NCI-H82 treated with DMSO at 0.1 percent for 48 hours (cell line): ENCODE data around the gene THRA.

Experiments
- DNase-seq: peaks from one replicate; lab custom pipeline; 2025; ENCODE audit not compliant: unreplicated experiment; lab: John Stamatoyannopoulos, UW

THRA gene, protein sequence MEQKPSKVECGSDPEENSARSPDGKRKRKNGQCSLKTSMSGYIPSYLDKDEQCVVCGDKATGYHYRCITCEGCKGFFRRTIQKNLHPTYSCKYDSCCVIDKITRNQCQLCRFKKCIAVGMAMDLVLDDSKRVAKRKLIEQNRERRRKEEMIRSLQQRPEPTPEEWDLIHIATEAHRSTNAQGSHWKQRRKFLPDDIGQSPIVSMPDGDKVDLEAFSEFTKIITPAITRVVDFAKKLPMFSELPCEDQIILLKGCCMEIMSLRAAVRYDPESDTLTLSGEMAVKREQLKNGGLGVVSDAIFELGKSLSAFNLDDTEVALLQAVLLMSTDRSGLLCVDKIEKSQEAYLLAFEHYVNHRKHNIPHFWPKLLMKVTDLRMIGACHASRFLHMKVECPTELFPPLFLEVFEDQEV

GRCh38 chr17:40062329-40063186 is at the start of gene THRA:
Gene THRA, plus strand, starts transcription at chr17:40062965. Its CDS starts 11,524 bp downstream, at chr17:40074489.
- DNase-seq: peak; percentile 27

- no peak for DNase-seq
These were observed 48.3 kb upstream of the THRA start for GRCh38 chr17:40014375-40014980.

- no peak for DNase-seq
These were observed 47.5 kb upstream of the THRA start, which contains the start of gene CSF3 for GRCh38 chr17:40015005-40015997. Gene CSF3, plus strand, starts transcription at chr17:40015440. Its CDS starts 35 bp downstream, at chr17:40015475.

GRCh38 chr17:40015998-40016985 is 46.5 kb upstream of the THRA start:
- DNase-seq: no peak

DNA sequence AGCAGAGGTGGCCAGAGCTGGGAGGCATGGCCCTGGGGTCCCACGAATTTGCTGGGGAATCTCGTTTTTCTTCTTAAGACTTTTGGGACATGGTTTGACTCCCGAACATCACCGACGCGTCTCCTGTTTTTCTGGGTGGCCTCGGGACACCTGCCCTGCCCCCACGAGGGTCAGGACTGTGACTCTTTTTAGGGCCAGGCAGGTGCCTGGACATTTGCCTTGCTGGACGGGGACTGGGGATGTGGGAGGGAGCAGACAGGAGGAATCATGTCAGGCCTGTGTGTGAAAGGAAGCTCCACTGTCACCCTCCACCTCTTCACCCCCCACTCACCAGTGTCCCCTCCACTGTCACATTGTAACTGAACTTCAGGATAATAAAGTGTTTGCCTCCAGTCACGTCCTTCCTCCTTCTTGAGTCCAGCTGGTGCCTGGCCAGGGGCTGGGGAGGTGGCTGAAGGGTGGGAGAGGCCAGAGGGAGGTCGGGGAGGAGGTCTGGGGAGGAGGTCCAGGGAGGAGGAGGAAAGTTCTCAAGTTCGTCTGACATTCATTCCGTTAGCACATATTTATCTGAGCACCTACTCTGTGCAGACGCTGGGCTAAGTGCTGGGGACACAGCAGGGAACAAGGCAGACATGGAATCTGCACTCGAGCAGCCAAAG is 45.2 kb upstream of the THRA start:
- DNase-seq: no peak

GRCh38 chr17:40018211-40019121 is 44.3 kb upstream of the THRA start:
- no peak for DNase-seq

DNA sequence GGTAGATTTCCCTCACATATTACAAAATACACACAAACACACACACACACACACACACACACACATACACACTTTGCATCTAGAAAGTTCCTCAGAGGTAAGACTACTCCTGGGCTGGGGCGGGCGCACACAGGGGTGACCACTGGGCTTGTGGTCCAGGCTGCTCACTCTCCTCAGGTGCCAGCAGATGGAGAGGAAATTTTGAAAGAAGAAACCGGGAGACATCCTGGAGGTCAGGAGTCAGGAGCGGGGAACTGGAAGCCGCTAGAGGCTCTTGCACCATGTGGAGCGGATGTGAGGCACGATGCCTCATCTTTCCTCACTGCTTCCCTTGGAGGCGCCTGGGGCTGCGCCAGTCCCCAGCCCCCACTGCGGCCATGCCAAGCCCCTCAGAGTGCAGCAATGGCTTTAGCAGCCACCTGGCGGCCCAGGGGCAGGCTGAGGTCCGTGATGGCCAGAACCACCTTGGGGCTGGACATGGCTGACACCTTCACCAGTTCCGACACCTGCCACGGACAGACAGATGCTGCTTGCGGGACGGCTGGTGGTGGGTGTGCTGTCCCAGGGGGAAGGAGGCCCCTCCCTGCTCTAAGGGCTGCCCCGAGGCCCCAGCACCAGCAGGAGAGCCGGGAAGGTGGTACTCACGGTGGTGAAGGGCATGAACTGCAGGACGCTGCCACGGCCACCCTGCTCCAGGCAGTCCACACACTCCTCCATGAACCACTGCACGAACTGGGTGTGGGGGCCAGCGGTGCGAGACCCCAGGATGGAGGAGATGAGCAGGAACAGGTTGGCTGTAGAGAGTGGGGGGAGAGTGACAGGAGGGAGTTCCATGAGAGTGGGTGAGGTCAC is 43.4 kb upstream of the THRA start:
- DNase-seq: no peak

DNA sequence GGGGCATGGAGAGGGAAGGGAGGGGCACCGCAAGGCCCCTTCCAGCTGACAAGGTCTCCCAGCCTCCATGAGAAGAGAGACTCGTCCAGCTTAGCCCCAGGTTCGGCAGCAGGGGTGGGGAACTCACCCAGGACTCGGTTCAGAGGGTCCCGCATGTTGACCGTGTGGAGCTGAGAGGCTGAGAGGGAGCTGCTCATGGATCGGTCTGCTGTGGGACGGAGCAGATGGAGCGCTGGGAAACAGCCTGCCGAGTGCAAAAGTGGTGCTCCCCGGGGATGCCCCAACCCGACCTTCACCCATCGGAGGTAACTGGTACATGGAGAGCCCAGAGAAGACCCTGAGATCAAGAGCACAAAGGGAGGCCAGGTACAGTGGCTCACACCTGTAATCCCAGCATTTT is 42.6 kb upstream of the THRA start:
- DNase-seq: no peak

- no peak for DNase-seq
These were observed 41.3 kb upstream of the THRA start for GRCh38 chr17:40021451-40021971.

- no peak for DNase-seq
These were observed 40.3 kb upstream of the THRA start for GRCh38 chr17:40022497-40022896.

GRCh38 chr17:40022961-40023541 is 39.7 kb upstream of the THRA start:
- DNase-seq: no peak

- DNase-seq: no peak
These were observed 39.0 kb upstream of the THRA start for GRCh38 chr17:40023590-40024292.

DNA sequence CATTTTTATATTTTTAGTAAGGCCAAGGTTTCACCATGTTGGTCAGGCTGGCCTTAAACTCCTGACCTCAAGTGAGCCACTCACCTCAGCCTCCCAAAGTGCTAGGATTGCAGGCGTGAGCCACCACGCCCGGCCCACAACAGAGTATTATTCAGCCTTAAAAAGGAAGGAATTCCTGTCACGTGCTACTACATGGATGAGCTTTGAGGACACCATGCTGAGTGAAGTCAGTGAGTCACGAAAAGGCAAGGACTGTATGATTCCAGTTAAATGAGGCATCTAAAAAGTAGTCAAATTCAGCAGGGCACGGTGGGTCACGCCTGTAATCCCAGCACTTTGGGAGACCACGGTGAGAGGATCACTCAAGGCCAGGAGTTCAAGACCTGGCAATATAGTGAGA is 37.9 kb upstream of the THRA start:
- no peak for DNase-seq

DNA sequence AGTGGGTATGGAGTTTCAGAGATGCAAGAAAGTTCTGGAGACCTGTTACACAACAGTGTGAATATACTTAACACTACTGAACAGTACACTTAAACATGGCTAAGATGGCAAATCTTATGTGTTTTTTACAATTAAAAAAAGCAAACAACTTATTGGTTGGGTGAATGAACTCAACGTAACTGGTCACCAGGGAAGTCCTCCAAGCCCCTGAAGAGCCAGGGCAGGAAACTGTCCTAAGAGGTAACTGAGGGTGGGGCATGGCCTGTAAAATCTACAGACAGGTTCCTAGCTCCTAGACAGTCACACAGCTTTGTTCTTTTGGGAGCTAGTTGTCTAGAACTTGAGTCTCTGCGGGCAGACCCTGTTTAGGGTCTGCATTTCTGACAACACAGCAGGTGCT is 37.2 kb upstream of the THRA start:
- DNase-seq: no peak

DNA sequence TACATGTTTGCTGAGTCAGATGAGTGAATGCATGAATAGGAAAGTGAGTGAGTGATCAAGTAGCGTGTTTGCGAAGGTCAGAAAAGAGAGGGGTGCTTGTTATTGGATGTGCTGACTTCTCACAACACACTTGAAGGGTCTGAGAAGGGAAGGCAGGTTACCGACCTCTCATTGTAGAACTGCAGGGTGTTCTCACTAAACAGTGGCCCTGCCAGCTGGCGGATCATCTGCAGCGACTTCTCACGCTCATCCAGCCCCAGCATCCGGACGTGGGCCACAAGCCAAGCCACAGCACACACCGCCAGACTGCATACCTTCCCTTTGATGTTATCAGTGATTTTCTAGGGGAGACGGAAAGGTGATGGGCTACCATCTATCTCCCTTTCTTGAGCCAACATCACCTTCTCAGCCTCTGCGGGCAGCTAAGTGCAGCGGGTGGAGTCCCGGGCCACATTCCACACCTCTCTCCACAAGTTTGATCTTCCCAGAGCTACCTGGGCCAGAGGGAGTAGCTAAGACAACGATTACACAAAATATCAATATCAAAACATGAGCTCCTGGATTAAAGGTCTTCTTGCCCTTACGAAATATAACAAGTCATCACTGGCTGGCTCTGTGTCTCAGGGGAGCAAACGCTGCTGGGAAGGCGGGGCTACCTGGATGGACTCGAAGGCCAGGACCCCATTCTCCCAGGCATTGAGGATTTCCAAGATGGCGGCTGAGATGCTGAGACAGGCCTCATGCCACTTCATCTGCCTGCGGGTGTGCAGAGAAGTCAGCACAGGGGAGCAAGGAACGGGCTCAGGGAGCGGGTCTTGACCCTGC is 36.6 kb upstream of the THRA start:
- no peak for DNase-seq
